A673 (cell line): ENCODE data around the gene CARD6.

Experiments used
- CTCF ChIP-seq: fragments of 300-800, 200-600 bp; sonication (generic); conservative IDR thresholded peaks from 2 replicates; pipeline ENCODE4 v1.5.1; 2017; ENCODE audit warnings: low read depth, mild to moderate bottlenecking, antibody characterized with exemption, low read length, moderate library complexity, mixed read lengths
- EZH2 ChIP-seq: fragments of 200-600 bp; sonication (generic); IDR thresholded peaks from 2 replicates; pipeline ENCODE4 v1.6.1; 2017; ENCODE audit warnings: borderline replicate concordance, low read depth, mild to moderate bottlenecking, mixed read lengths, antibody characterized with exemption, low read length; ENCODE audit not compliant: poor library complexity, severe bottlenecking

GRCh38 chr5:40831346-40832210 lies 9.6 kb upstream of the CARD6 start:
- TF ChIP-seq EZH2: no peak
- no peak for TF ChIP-seq CTCF
